ENCODE measurements around the gene AK3.

AK3 gene

DNA sequence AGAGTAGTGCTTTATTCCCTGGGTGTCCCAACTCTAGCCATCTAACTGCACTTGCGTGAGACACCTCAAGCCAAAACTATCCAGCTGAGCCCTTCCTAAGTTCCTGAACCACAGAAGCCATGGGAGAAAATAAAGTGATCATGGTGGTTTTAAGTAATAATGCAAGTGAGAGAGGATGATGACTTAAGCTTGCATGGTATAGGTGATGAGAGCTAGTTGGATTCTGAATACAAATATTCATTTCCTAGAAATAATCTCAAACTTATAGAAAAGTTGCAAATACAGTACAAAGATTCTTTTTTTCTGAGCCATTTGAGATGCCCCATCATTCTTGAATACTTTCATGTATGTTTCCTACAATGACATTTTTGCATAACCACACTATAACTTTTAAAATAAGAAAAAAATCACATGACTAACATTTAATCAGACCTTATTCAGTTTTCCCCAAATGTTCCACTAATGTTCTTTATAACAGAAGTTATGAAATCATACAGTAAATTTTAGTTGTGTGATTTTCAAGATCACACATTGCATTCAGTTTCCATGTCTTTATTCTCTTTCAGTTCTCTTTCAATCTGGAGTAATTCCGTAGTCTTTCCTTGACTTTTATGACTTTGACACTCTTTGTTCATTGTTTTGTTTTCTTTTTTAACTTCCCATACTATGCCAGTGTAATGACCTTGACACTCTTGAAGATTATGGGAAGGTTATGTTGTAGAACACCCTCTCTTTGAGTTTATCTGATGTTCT is 5.5 kb upstream of the AK3 start:
- DNase-seq, result no peak

DNA sequence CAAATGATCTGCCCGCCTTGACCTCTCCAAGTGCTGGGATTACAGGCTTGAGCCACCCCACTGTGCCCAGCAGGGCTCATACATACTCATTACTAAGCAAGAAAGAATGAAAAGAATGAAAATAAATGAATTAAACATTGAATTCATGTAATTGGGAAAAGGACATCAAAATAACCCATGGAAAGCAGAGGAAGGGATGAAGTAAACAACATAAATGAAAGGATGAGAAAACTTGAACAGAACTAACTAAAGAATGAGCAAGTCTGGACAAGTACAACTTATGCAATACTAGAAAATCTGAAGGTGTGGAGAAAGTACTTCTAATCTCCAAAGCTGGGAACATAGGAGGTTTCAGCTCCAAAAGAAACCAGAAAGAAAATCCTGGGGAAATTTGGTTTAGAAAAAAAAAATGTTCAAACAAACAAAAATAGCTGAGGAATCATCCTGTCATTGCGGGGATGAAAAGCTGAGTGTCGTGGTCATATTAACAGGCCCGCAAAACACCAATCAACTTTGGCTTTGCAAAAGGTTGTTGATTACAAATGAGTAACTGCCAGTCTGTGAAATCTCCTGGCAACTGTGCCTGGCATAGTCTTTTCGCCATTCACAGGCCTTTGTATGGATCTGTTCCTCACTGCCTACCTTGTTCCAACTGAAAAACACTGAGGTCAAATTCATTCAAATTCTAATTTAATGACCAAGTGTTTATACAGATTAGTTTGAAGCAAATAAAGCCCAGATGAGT is 2.3 kb upstream of the AK3 start:
- no peak for DNase-seq

GRCh38 chr9:4742246-4742645 is 1.2 kb upstream of the AK3 start:
- no peak for DNase-seq

GRCh38 chr9:4741365-4742089 is 525 bp upstream of the AK3 start:
- DNase-seq, result no peak

DNA sequence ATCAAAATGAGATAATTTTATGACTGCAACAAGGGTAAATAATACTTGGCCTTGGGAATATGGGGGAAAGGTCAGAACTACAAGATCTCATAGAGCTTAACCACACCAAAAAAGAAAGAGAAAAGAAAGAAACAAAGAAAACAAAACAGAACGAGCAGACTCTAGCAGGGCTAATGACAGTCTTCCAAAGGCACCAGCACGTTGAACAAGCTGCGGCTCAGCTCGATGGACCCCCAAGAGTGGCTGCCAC is 689 bp downstream of the AK3 start:
- DNase-seq, result no peak

- no peak for DNase-seq
These were observed 1.2 kb downstream of the AK3 start for GRCh38 chr9:4739587-4740387.

GRCh38 chr9:4738866-4739586 is 2.0 kb downstream of the AK3 start:
- DNase-seq, result no peak

- no peak for DNase-seq
These were observed 6.9 kb downstream of the AK3 start for GRCh38 chr9:4734150-4734549.

GRCh38 chr9:4732890-4733289 is 8.1 kb downstream of the AK3 start:
- DNase-seq, result no peak

- DNase-seq, result no peak
These were observed 13.4 kb downstream of the AK3 start for GRCh38 chr9:4727593-4727992.

DNA sequence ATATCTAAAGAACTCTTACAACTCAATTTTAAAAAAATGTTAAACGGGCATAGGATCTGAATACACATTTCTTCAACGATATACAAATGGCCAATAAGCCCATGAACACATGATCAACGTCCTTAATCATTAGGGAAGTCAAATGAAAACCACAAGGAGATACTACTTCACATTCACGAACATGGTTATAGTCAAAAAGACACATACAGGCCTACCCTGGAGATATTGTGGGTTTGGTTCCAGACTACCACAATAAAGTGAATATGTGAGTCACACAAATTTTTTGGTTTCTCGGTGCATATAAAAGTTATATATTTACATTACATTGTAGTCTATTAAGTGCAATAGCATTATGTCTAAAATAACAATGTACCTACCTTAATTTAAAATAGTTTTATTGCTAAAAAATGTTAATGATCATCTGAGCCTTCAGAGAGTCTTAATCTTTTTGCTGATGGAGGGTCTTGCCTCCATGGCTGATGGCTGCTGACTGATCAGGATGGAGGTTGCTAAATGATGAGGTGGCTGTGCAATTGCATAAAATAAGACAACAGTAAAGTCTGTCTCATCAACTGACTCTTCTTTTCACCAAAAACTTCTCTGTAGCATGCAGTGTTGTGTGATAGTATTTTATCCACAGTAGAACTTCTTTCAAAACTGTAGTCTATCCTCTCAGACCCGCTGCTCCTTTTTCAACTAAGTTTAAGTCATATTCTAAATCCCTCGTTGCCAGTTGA is 15.1 kb downstream of the AK3 start:
- no peak for DNase-seq

DNA sequence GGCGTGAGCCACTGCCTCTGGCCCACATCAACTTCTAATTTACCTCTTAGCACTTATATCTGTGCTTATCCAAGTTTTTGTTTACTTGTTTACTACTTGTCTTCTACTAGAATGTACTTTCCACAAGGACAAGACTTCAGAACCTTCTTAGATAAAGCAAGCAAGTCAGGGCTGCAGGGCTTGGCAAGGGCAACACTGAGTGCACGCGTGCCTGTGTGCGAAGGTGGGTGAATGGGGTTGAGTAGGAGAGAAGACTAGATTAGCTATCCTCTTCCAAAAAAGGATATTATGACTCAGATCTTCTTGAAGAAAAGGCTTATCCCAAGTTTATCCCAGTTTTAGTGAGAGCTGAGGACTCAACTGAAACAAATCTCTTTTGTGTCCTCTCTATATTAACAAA is 19.3 kb downstream of the AK3 start:
- no peak for DNase-seq

DNA sequence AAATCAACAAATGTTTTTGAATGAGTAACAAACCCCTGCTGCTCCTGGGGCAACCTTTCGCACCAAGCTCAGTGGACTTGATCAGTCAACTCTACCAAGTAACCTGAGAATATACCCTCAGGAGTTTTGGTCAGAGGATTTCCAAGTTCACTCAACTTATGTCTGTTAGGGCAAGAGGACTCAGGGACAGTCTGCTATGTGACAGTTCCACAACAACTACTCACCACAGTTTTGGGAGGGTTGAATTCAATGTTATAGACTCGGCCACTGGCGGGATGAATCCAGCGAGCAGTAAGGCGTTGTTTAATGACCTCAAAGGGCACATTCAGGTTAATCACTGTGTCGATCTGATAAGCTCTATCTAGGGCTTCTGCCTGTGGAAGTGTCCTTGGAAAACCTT is 22.1 kb downstream of the AK3 start:
- DNase-seq, result no peak

DNA sequence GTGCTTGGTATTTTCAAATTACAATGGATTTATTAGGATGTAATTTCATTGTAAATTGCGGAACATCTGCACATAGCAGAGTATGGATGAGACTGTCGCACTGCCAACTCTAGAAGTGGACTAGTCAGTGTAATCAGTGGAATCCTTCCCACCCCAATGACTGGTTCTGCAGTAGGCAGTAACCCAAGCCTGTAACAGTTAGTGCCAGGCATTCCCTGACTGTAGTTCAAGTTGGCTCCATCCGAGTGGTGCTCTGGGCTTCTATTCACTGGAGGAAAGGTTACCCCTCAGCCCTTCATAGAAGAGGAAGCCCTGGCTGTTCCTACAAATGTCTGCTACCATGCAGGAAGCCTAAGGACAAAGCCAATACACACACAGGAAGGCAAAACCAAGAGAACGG is 23.2 kb downstream of the AK3 start:
- DNase-seq, result no peak

DNA sequence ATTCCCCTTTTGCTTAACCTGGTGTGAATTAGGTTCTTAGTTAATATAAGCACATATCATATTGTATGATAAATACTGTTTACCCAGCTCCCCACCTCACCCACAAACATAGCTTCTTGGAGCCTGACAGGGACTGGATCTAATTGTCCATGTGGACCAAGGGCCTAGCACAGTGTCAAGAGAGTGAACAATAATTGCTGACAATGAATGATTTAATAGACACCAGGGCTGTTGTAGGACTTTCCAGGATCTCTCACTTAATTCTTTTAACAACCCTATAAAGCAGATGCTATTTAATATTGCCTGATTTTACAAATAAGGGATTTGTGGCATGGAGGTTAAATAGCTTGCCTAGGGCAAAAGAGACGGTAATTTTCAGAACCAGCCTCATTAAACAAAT is 24.8 kb downstream of the AK3 start:
- DNase-seq, result no peak

DNA sequence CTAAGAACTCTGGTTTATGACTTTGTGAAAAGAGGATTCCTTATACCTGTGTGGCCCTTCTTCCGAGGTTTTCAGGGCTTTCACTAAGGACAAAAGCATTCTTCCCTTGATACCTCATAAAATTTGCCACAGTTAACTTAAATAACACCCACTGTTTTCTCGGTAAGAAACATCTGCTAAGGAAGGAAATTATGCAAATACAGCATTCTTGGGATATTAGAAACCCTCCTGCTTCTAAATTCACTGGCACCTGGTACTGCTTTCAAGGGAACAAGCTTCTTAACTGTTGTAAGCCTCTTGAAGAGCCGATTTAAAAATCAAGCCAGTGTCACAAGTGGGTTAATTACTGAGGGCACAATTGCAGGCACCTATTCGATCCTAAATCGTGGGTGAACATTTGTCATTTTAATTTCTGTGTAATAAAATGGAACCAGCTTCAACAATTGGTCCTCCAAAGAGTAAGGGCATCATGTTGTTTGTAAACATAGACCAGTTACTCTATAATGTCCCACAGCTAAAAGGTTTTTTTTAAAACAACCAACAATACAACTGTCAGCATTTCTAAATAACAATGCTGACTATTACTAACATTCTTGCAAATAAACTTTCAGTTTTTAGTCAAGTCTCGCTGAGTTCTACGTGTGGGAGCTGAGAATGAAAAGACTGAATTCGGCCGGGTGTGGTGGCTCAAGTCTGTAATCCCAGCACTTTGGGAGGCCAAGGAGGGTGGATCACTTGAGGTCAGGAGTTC is 26.6 kb downstream of the AK3 start:
- no peak for DNase-seq

GRCh38 chr9:4713849-4714248 is 27.2 kb downstream of the AK3 start:
- DNase-seq, result no peak

DNA sequence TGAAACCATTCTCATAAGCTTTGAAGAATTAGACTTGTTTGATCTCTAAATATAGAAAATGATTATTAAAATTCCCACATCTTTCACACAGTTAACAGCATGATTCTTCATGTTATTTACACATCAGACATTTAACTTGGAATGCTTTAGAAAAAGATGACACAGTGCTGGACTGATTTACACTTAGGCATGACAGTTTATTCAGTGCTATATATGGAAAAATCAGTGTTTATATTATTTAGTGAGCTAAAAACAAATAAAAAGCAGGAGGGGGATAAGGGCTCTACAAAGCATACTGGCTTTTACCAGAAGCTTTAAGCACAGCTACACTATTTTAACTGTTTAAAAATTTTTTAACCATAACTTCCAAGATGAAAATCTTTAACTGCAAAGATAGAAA is 31.6 kb downstream of the AK3 start:
- no peak for DNase-seq

DNA sequence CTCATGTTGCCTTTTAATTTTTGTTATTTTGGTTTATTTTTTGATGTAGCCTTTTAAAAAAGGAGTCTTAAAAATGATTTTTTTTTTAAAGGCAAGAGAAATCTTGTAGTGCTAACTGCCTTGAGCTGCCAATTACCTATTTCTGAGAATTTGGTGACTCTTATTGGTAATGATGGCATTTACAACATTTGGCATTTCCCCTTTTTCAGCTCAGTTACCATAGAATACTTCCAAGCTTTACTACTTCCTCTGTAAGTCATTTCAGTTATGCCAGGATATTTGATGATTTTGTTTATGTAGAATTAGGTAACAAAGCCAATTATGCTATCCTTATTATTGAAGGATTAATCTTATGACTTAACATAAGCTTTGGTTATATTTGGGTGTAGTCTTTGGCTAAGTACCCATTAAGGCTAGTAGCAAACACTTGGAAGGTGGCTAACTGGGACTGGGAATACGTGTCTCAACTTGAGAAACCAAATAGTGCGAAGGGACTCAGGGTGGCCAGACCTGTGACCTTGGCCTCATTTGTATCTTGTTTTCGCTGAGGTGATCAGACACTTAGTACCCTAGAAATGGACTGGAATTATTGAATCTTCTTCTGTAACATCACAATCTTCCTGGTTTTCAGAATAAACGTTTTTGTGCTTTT is 33.9 kb downstream of the AK3 start:
- DNase-seq, result no peak

DNA sequence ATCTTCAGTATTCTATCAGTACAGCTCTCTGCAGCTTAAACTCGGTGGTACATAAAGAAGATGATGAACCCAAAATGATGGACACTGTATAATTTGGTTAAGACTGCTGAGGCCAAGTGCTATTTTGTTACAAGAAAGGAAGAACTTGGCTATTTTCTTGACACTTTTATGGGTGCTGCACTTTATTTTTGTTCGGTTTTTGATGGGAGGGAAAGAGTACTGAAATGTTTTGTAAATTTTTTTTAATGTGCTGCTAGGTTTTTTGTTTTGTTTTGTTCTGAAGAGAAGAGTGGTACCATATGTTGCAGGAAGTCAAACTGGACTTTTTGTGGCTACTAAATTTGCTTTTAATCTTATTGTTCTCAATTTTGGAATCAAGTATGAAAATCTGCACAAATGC is 35.0 kb downstream of the AK3 start:
- no peak for DNase-seq

- no peak for DNase-seq
These were observed 36.9 kb downstream of the AK3 start for GRCh38 chr9:4704129-4704528.

All from KG1 (cell line).